SHP77 treated with DMSO at 0.1 percent for 48 hours (cell line): ENCODE measurements around the gene LIPG.

Experiments
- DNase-seq: peaks from one replicate; lab custom pipeline; 2025; lab: John Stamatoyannopoulos, UW

Gene LIPG

DNA sequence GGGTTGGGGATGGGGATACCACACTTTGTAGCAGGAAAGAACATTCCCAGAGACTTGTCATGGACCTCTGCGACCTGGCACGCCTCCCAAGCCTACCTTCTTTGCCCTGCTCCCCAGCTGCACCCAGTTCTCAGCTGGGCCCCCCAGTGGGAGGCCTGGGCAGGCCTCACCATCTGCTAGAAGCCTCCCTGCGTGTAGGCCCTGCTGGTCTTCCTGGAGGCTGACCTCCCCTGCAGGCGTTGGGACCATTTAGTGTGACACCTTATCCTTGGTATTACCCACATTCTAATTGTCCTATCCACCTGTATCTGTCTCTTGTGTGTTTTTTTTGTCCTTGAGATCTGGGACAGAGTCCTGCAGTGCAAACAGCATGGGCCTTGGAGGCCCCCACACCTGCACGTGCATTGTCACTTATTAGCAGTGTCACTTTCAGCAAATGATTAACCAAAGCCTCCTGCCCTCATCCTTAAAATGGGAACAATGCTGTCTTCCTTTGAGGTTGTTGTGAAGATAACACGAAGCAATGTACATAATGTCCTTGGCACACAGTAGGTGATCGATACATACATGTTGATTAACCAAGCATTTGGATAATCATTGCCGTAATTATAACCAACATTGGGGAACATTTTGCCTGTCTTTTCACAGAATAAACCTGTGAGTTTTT, 77.2 kb downstream of the LIPG start:
- no peak for DNase-seq

DNA sequence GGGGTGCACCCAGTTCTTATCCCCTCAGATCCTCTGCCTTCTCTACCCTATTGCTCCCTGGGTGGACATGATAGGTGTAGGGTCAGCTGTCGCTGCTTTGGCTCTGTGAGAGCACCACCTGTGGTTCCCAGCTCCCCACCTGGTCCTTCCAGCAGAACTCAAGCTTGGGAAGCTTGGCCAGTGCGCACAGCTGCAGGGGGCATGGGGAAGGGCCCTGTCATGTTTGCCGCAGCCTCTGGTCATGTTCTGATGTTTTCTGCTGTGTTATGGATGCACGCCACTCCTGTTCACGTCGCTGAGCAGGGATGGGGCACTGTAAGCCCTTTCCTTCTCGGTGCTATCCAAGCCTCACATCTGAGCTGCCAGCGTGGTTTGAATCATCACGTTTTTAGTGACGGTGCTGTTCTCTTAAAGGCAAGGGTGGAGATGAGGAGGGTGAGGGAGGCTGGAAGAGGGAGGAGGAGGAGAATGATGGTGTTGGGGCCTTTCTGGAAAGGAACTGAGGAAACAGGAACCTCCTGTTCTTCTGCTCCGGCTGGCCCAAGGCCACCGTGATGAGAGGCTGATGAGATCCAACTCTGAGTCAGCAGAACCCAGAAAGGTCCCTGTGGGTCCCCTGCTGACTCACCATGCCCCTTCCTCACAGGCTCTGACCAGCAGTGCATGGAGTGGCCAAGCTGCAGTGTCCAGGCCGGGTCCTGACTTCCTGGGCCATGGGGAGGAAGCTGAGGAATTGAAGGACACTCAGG, 78.0 kb downstream of the LIPG start:
- no peak for DNase-seq

DNA sequence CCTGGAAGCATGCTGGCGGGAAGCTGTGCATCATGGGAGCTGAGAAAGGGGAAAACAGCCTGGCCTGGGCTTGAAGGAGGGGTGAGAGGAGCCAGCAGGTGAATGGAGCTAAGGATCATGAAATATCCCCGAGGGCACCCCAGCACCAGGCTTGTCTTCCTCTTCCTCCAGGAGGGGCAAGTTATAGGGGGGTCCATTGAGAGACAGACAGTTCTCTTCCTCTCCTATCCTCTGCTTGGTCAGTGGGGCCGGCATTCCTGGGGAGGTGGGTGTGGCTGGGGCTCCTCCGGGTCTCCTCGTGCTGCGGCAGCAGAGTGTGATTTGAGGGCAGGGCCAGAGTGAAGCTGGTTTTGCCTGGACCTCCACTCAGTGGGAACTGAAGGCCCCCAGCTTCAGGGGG, 78.9 kb downstream of the LIPG start:
- no peak for DNase-seq

DNA sequence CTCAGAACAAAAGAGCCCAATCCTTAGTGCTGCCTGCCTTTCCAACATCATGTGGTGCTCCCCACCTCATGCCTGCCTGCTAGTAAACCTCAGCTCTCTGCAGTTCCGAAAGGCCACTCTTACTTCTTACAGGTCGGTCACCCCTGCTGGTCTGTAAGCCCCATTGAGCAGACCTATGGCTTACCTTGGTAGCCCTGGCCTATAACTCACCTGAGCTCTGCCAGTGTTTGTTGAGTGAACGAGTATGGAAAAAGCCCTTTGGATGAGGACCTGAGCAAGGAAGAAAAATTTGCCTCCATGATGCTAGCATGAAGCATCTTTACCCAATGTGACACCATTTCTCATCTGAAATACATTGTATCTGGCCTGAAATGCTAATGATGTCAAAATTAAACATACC, 83.3 kb downstream of the LIPG start:
- no peak for DNase-seq

DNA sequence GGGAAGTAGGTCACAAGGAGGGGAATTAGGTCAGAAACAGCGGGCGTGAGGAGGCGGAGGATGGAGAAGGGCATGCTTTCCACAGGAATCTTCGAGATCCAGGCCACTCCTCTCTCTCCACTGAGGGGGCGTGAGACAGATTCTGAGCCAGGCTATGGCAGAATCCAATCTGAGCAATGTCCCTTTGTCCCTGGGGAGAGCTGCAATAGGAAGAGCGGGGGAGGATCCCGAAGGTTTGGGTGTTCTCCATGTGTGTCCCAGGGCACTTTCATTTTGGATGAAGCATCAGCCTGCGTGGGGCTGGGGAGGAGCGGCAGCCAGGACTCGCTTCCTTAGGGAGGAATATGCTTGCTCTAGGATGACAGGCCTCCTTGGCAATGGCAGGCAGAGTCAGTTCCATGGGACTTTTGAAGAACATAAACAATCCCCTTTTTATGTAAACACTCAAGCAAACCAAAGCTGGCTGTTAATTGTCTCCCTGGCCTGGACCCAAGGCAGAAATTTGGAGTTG, 84.0 kb downstream of the LIPG start:
- no peak for DNase-seq

DNA sequence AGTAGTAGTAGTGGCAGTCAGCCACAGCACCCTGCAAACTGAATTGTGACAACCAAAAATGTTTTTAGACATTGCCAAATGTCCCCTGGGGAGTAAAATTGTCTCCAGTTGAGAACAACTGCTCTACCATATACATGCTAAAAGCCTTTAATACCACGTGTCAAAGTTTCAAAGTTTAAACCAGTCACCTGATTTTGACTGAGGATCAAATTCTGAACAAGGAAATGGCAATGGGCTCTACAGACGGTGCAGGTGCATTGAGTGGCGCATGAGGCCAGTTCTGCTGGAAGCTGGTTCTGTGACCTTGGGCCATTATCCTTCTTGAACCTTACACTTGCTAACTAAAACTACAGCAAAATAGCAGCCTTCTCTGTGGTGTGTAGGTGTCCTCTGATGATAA, 85.0 kb downstream of the LIPG start:
- no peak for DNase-seq

DNA sequence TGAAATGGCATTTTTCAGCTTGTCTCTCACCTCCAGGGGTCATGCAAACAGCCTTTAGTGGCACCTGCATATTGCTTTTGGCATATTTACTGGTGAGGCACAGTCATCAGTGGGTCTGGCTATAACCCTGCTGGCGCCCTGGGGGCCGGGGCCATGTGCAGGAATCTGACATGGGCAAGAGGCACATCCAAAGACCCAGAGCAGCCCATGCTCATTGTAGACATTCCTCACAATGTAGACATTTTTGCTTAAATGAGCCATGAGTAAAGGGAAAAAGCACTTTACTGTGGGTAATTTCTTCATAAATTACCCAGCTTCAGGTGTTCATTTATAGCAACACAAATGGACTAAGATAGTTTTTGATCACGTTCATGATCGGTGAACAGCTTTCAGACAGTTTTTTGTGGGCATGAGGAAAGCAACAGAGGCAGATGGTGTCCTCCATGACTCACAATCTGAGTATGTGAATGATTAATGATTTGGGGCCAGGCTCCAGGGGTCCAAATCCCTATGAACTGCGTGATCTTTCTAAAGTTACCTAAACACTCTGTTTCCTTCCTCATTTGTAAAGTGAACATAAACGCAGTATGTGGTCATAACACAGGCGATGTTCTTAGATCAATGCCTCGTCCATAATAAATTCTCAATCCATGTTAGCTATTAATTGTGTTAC, 85.8 kb downstream of the LIPG start:
- DNase-seq, result no peak

DNA sequence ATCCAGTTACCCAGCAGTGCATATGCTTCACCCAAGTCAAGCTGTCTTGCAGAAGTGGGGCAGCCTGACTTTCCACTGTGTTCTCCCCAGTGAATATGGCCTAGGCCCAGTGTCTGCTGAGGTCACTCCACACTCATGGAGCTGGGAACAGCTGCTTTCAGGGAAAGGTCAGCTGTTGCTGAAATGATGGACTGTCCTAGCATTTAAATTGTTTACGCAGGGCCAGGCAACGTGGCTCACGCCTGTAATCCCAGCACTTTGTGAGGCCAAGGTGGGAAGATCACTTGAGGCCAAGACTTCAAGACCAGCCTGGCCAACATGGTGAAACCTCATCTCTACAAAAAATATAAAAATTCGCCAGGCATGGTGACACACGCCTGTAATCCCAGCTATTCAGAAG, 86.5 kb downstream of the LIPG start:
- no peak for DNase-seq
